Mammary epithelial cell (primary cell): ENCODE measurements around the gene CFAP141.

Experiments used
- EZH2 ChIP-seq: IDR thresholded peaks from 2 replicates; pipeline ENCODE4 v1.6.1; 2012; ENCODE audit warnings: low read length, inconsistent platforms, borderline replicate concordance
- TF ChIP-seq, protein P1 (sequence below), 2 donors: IDR thresholded peaks in 1 of 2; conservative IDR thresholded peaks in 1 of 2; 2 replicates each; pipeline ENCODE4 v1.5.1; 2011 to 2012; ENCODE audit warnings: inconsistent platforms in 2 of 2, low read length in 2 of 2, mild to moderate bottlenecking in 2 of 2, control low read depth in 1 of 2, low read depth in 1 of 2; ENCODE audit not compliant: insufficient read depth in 1 of 2; ENCODE audit errors: extremely low read depth in 1 of 2

DNA sequence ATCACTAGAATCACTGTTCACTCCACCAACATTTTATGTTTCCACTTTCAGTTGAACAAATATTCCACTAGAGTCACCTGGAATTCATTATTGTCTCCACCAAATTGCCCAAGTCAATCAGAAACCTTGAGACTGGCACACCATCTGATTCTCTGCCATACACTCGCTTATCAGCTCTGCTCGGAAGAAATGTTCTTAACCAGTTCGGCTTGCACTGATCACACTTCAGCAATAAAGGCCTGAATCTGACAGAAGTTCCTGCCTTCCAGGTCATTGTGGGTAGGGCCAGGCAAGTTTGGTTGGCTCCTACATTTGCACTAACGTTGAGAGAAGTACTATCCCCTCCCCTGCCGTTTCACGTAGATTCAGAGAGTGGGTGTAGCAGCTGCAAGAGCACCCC is 24.2 kb downstream of the CFAP141 start:
- TF ChIP-seq, protein P1, sequence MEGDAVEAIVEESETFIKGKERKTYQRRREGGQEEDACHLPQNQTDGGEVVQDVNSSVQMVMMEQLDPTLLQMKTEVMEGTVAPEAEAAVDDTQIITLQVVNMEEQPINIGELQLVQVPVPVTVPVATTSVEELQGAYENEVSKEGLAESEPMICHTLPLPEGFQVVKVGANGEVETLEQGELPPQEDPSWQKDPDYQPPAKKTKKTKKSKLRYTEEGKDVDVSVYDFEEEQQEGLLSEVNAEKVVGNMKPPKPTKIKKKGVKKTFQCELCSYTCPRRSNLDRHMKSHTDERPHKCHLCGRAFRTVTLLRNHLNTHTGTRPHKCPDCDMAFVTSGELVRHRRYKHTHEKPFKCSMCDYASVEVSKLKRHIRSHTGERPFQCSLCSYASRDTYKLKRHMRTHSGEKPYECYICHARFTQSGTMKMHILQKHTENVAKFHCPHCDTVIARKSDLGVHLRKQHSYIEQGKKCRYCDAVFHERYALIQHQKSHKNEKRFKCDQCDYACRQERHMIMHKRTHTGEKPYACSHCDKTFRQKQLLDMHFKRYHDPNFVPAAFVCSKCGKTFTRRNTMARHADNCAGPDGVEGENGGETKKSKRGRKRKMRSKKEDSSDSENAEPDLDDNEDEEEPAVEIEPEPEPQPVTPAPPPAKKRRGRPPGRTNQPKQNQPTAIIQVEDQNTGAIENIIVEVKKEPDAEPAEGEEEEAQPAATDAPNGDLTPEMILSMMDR (conservative IDR thresholded peaks at IDR 0.05 in 1 of 2, IDR thresholded peaks at IDR 0.05 in 1 of 2; ENCODE audit: extremely low read depth in 1 of 2, insufficient read depth in 1 of 2, low read depth in 1 of 2, low read length in 2 of 2): no peak
- TF ChIP-seq EZH2: no peak
